Measurements from ENCODE around the gene IFT80.

- TF ChIP-seq, protein P1, sequence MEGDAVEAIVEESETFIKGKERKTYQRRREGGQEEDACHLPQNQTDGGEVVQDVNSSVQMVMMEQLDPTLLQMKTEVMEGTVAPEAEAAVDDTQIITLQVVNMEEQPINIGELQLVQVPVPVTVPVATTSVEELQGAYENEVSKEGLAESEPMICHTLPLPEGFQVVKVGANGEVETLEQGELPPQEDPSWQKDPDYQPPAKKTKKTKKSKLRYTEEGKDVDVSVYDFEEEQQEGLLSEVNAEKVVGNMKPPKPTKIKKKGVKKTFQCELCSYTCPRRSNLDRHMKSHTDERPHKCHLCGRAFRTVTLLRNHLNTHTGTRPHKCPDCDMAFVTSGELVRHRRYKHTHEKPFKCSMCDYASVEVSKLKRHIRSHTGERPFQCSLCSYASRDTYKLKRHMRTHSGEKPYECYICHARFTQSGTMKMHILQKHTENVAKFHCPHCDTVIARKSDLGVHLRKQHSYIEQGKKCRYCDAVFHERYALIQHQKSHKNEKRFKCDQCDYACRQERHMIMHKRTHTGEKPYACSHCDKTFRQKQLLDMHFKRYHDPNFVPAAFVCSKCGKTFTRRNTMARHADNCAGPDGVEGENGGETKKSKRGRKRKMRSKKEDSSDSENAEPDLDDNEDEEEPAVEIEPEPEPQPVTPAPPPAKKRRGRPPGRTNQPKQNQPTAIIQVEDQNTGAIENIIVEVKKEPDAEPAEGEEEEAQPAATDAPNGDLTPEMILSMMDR (IDR thresholded peaks at IDR 0.05) = no peak
- no peak for TF ChIP-seq POLR2A (IDR thresholded peaks at IDR 0.05)
Observed at GRCh38 chr3:160312014-160312624, 86.9 kb downstream of the IFT80 start.

Measured in thyroid gland (tissue), 4 donors.